ENCODE data around the gene TBC1D10A. TPM values are rescaled to one million over a fixed set of nuclear protein-coding genes. Genes with fewer than 3 reads are reported as not detected.

Gene TBC1D10A
- total RNA-seq, 1 experiment from 2014 or later = 24.3 TPM

DNA sequence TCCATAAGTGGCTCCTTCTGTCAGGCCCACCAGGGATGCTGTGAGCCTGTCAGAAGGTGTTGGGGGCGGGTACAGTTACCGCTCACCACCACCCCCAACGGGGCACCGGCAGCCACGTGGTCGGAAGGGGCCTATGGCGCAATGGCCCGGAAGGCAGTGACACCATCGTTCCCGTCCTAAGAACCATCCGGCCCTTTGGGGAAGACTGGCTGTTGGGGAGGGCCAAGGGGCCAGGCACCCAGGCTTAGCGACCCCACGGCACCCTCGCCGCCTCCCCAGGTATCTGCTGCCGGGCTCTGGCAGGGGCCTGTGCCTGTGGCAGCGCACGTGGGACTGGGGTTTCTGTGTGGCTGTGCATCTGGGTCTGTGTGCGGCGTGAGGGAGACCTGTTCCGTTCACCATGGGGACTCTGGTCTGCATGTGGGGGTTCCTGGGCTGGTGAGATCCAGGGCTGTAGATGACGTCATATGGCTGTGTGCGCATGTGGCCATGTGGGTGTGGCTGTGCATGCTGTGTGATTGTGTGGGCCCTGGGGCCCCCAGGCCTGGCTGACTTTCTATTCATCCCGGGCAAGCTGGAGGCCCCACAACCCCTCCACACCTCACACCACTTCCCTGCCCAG lies 60.8 kb downstream of the TBC1D10A start:
- H3K27me3 ChIP-seq (ENCODE audit: insufficient read depth, low read depth) = no peaks in the 10 kb centered on the region
- H3F3A ChIP-seq (ENCODE audit: insufficient read depth, low read depth) = peaks cover 22% of the 10 kb centered on the region; the same call in 1 of the 2 replicates
- no peaks in the 10 kb centered on the region for H3K36me3 ChIP-seq (ENCODE audit: low read depth)
- intact Hi-C loops (cut with micrococcal nuclease; ENCODE audit: unreplicated experiment) = loop anchor here (10.0 kb wide), 1 partner anchor 339 kb away; the partner anchor contains the start of gene TCN2
- ChIA-PET POLR2A (ENCODE audit: unreplicated experiment) (no interaction called here), CTCF (no interaction called here)
- no peak overlapping the region for H3K27ac ChIP-seq
- no peak for TF ChIP-seq EZH2 (IDR thresholded peaks at IDR 0.05; ENCODE audit: low read depth)
- TF ChIP-seq, protein P1, sequence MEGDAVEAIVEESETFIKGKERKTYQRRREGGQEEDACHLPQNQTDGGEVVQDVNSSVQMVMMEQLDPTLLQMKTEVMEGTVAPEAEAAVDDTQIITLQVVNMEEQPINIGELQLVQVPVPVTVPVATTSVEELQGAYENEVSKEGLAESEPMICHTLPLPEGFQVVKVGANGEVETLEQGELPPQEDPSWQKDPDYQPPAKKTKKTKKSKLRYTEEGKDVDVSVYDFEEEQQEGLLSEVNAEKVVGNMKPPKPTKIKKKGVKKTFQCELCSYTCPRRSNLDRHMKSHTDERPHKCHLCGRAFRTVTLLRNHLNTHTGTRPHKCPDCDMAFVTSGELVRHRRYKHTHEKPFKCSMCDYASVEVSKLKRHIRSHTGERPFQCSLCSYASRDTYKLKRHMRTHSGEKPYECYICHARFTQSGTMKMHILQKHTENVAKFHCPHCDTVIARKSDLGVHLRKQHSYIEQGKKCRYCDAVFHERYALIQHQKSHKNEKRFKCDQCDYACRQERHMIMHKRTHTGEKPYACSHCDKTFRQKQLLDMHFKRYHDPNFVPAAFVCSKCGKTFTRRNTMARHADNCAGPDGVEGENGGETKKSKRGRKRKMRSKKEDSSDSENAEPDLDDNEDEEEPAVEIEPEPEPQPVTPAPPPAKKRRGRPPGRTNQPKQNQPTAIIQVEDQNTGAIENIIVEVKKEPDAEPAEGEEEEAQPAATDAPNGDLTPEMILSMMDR (conservative IDR thresholded peaks at IDR 0.05) = no peak
- no peaks in the 10 kb centered on the region for H3K79me2 ChIP-seq (ENCODE audit: low read depth)
- no peaks in the 10 kb centered on the region for H3K9me3 ChIP-seq (ENCODE audit: insufficient read depth, low read depth)
- no peak overlapping the region for H3K4me3 ChIP-seq
- H3K4me2 ChIP-seq = no peak overlapping the region
- BruUV-seq (replicated peaks) = no TSS peak
- no peak overlapping the region for H2AFZ ChIP-seq
- H4K20me1 ChIP-seq (ENCODE audit: insufficient read depth) = no peaks in the 10 kb centered on the region
- peaks cover 26% of the 10 kb centered on the region for H3K4me1 ChIP-seq (replicated peaks; ENCODE audit: insufficient read depth)
- no peak for DNase-seq
- no peaks in the 10 kb centered on the region for H3K9me2 ChIP-seq (ENCODE audit: insufficient read depth)

DNA sequence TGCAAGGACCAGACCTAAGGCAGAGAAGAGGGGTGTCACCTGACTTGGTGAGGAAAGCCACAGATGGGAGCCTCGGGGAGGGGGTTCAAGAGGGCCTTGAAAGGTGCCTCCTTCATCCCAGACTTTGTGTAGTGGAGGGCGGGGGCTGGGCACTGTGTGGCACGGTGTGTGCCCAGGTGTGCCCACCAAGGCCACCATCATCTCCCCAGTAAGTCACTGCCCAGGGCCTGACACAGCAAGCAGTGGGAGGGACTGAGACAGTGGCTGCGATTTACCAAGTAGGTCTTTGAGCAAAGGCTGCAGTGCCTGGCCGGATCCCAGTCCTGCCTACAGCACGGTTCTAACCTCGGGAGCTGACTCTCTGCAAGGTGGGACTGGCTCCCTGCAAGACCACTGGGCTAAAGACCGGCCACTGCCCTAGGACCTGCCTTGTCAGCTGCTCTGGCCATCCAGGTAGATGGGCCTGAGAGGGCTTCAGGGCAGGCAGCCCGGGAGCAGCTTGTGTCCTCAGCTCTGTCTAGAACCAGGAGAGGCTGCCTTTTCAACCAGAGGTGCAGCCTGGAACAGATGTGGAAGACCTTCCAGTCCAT lies 61.5 kb downstream of the TBC1D10A start:
- H3K4me2 ChIP-seq = no peak overlapping the region
- H4K20me1 ChIP-seq (ENCODE audit: insufficient read depth) = no peaks in the 10 kb centered on the region
- no TSS peak for BruUV-seq (replicated peaks)
- H3K4me1 ChIP-seq (replicated peaks; ENCODE audit: insufficient read depth) = peaks cover 33% of the 10 kb centered on the region
- ChIA-PET CTCF (interaction anchor here (1.1 kb wide), 1 partner anchor 23 kb away, joined by 4 read pairs; no protein-coding TSS in a partner anchor), POLR2A (ENCODE audit: unreplicated experiment) (interaction anchor here (0.6 to 0.7 kb wide), 2 partner anchors 11 to 15 kb away, joined by 3 to 5 read pairs; no protein-coding TSS in a partner anchor)
- TF ChIP-seq, protein P1 (conservative IDR thresholded peaks at IDR 0.05) = no peak
- TF ChIP-seq EZH2 (IDR thresholded peaks at IDR 0.05; ENCODE audit: low read depth) = no peak
- H2AFZ ChIP-seq = no peak overlapping the region
- H3K36me3 ChIP-seq (ENCODE audit: low read depth) = no peaks in the 10 kb centered on the region
- intact Hi-C loops (cut with micrococcal nuclease; ENCODE audit: unreplicated experiment) = loop anchor here (10.0 kb wide), 1 partner anchor 340 kb away; the partner anchor contains the start of gene TCN2
- no peaks in the 10 kb centered on the region for H3K27me3 ChIP-seq (ENCODE audit: insufficient read depth, low read depth)
- no peak for DNase-seq
- H3K9me2 ChIP-seq (ENCODE audit: insufficient read depth) = no peaks in the 10 kb centered on the region
- H3K9me3 ChIP-seq (ENCODE audit: insufficient read depth, low read depth) = no peaks in the 10 kb centered on the region
- H3K4me3 ChIP-seq = no peak overlapping the region
- peaks cover 24% of the 10 kb centered on the region; the same call in 1 of the 2 replicates for H3F3A ChIP-seq (ENCODE audit: insufficient read depth, low read depth)
- H3K27ac ChIP-seq = no peak overlapping the region
- no peaks in the 10 kb centered on the region for H3K79me2 ChIP-seq (ENCODE audit: low read depth)

DNA sequence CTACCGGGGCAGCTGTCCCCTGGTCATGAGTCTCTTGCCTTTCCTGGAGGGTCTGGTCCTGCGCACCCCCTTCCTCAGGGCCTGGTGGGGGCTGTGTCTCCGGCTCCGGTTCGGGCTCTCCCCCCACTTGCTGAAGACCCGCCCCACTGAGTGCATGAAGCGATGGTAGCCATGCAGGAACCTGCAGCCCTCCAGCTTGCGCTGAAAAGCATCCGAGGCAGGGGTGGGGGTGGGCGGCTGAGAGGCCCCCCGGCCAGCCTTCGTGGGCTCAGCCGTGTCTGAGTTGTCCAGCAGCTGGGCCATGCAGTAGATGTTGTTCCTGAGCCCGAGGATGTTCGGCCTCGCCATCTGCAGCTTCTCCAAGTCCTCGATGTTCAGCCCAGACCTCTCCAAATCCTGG lies 62.9 kb downstream of the TBC1D10A start:
- 0 out of 2 replicates have a peak, but pooled peaks cover 5% of the 10 kb centered on the region for H3K79me2 ChIP-seq (ENCODE audit: low read depth)

More for the DNA sequence above, 62.9 kb downstream of the TBC1D10A start:
- peaks cover 44% of the 10 kb centered on the region for H3K4me1 ChIP-seq (replicated peaks; ENCODE audit: insufficient read depth)
- BruUV-seq (replicated peaks) = no TSS peak
- ChIA-PET CTCF (interaction anchor here (1.1 to 1.2 kb wide), 2 partner anchors 14 to 22 kb away, joined by 4 to 7 read pairs; no protein-coding TSS in a partner anchor), POLR2A (ENCODE audit: unreplicated experiment) (no interaction called here)
- H2AFZ ChIP-seq = no peak overlapping the region
- H3K27ac ChIP-seq = no peak overlapping the region
- H3F3A ChIP-seq (ENCODE audit: insufficient read depth, low read depth) = peaks cover 18% of the 10 kb centered on the region; the same call in 1 of the 2 replicates
- H3K9me2 ChIP-seq (ENCODE audit: insufficient read depth) = no peaks in the 10 kb centered on the region
- TF ChIP-seq, protein P1 (conservative IDR thresholded peaks at IDR 0.05) = no peak
- TF ChIP-seq EZH2 (IDR thresholded peaks at IDR 0.05; ENCODE audit: low read depth) = no peak
- no peak overlapping the region for H3K4me2 ChIP-seq
- intact Hi-C loops (cut with micrococcal nuclease; ENCODE audit: unreplicated experiment) = loop anchor here (1.0 to 10.0 kb wide), 3 partner anchors 63 to 341 kb away; partner anchors contain the start of gene TCN2
- no peak overlapping the region for H3K4me3 ChIP-seq
- H3K36me3 ChIP-seq (ENCODE audit: low read depth) = no peaks in the 10 kb centered on the region
- no peak for DNase-seq
- H3K9me3 ChIP-seq (ENCODE audit: insufficient read depth, low read depth) = no peaks in the 10 kb centered on the region
- H3K27me3 ChIP-seq (ENCODE audit: insufficient read depth, low read depth) = no peaks in the 10 kb centered on the region
- H4K20me1 ChIP-seq (ENCODE audit: insufficient read depth) = no peaks in the 10 kb centered on the region

Measured in PC-9 (cell line).